ENCODE data around the gene CTNND1.
A peak's percentile ranks its signal among the peaks of the same experiment; 100 is the strongest.
"Not testable (repeated sequence)": the region's sequence is repeated elsewhere in the genome, so short reads cannot be mapped to it uniquely, and the experiment has no call there.

Gene CTNND1

GRCh38 chr11:57761301-57762234 lies at the start of gene CTNND1:
CTNND1 (plus strand) TSS chr11:57761802; CDS start chr11:57791479, 29,677 bp downstream.
- DNase-seq: no peak

- DNase-seq: peak; percentile 95
Observed at GRCh38 chr11:57712256-57713150, 49.1 kb upstream of the CTNND1 start, which contains the start of gene TMX2. TMX2 (plus strand) TSS chr11:57712593; CDS start chr11:57712619, 26 bp downstream.

GRCh38 chr11:57713835-57714234 lies 47.8 kb upstream of the CTNND1 start:
- no peak for DNase-seq

- not testable (repeated sequence) for DNase-seq
Observed at GRCh38 chr11:57716726-57717125, 44.9 kb upstream of the CTNND1 start.

- DNase-seq: no peak
Observed at GRCh38 chr11:57727185-57727584, 34.4 kb upstream of the CTNND1 start.

GRCh38 chr11:57728829-57729228 lies 32.8 kb upstream of the CTNND1 start:
- DNase-seq: no peak

- DNase-seq: no peak
Observed at GRCh38 chr11:57729479-57729878, 32.1 kb upstream of the CTNND1 start.

GRCh38 chr11:57732661-57733060 lies 28.9 kb upstream of the CTNND1 start:
- no peak for DNase-seq

- DNase-seq: no peak
Observed at GRCh38 chr11:57735619-57736298, 25.8 kb upstream of the CTNND1 start.

GRCh38 chr11:57741132-57742086 lies 20.2 kb upstream of the CTNND1 start, which contains the start of gene SELENOH:
SELENOH (plus strand) TSS chr11:57741491; CDS start chr11:57741596, 105 bp downstream.
- DNase-seq: peak; percentile 93

GRCh38 chr11:57742087-57742452 lies 19.5 kb upstream of the CTNND1 start:
- DNase-seq: no peak

- DNase-seq: no peak
Observed at GRCh38 chr11:57744357-57744756, 17.2 kb upstream of the CTNND1 start.

- DNase-seq: no peak
Observed at GRCh38 chr11:57745206-57745605, 16.4 kb upstream of the CTNND1 start.

- no peak for DNase-seq
Observed at GRCh38 chr11:57746920-57747319, 14.7 kb upstream of the CTNND1 start.

- DNase-seq: no peak
Observed at GRCh38 chr11:57751176-57751575, 10.4 kb upstream of the CTNND1 start.

- DNase-seq: peak; percentile 28
Observed at GRCh38 chr11:57751676-57752253, 9.8 kb upstream of the CTNND1 start, which contains the start of gene BTBD18. BTBD18 (minus strand) TSS chr11:57751819; CDS start chr11:57751188, 631 bp downstream.

- DNase-seq: no peak
Observed at GRCh38 chr11:57752954-57753353, 8.6 kb upstream of the CTNND1 start.

- no peak for DNase-seq
Observed at GRCh38 chr11:57758174-57758573, 3.4 kb upstream of the CTNND1 start.

- DNase-seq: no peak
Observed at GRCh38 chr11:57762235-57762861, 746 bp downstream of the CTNND1 start.

- DNase-seq: no peak
Observed at GRCh38 chr11:57763568-57763967, 2.0 kb downstream of the CTNND1 start.

GRCh38 chr11:57764021-57764420 lies 2.4 kb downstream of the CTNND1 start:
- no peak for DNase-seq
